Measurements from ENCODE around the gene PGAP6. TPM values are rescaled to one million over a fixed set of nuclear protein-coding genes. Genes with fewer than 3 reads are reported as not detected.

PGAP6 gene
- total RNA-seq, 1 donor from 2014 or later, result 44.2 TPM

DNA sequence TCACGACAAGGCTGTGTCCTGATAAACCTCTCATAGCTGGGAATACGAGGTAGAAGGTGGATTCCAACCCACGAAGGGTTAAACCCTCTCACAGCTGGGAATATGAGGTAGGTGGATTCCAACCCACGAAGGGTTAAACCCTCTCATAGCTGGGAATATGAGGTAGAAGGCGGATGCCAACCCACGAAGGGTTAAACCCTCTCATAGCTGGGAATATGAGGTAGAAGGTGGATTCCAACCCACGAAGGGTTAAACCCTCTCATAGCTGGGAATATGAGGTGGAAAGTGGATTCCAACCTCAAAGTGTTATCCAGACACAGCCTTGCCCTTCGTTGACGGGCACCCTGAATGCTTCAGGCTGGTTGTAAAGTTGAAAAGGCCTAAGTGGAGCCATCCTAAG, 60.2 kb downstream of the PGAP6 start:
- DNase-seq (ENCODE audit: low read depth) (no peak), FAIRE-seq (no peak)
- no peak overlapping the region for H3K4me3 ChIP-seq (ENCODE audit: low read depth, low read length)
- no peaks in the 10 kb centered on the region for H3K27me3 ChIP-seq (ENCODE audit: control insufficient read depth, insufficient read depth, low read length)
- H3K36me3 ChIP-seq (ENCODE audit: control insufficient read depth, insufficient read depth, low read length), result peaks cover 32% of the 10 kb centered on the region
- TF ChIP-seq CTCF (IDR thresholded peaks at IDR 0.05; ENCODE audit: insufficient read depth, low read length, severe bottlenecking), result no peak

Other genes starting within 250 kb of the PGAP6 start
- gene NPRL3, start 243.3 kb downstream of the PGAP6 start, total RNA-seq, result 6.8 TPM in 2 replicates
- not detected in 2 replicates for gene HBZ, start 229.3 kb downstream of the PGAP6 start, total RNA-seq
- gene HBM, start 216.0 kb downstream of the PGAP6 start, total RNA-seq, result not detected in 2 replicates
- not detected in 2 replicates for gene HBA2, start 209.1 kb downstream of the PGAP6 start, total RNA-seq
- gene HBA1, start 205.3 kb downstream of the PGAP6 start, total RNA-seq, result not detected in 2 replicates
- gene HBQ1, start 201.5 kb downstream of the PGAP6 start, total RNA-seq, result not detected in 2 replicates
- gene LUC7L, start 152.5 kb downstream of the PGAP6 start, total RNA-seq, result 28.5 and 29.5 TPM in 2 replicates
- gene FAM234A, start 147.2 kb downstream of the PGAP6 start, total RNA-seq, result 11.3 and 39.3 TPM in 2 replicates
- 0.26 TPM in 1 of 2 replicates, not detected in the other for gene RGS11, start 106.0 kb downstream of the PGAP6 start, total RNA-seq
- gene ARHGDIG, start 101.4 kb downstream of the PGAP6 start, total RNA-seq, result 0.51 TPM in 1 of 2 replicates, not detected in the other
- under 0.01 TPM in 1 of 2 replicates, not detected in the other for gene PDIA2, start 98.8 kb downstream of the PGAP6 start, total RNA-seq
- gene AXIN1, start 29.3 kb downstream of the PGAP6 start, total RNA-seq, result 49.0 and 49.5 TPM in 2 replicates
- gene MRPL28, start 11.4 kb downstream of the PGAP6 start, total RNA-seq, result 104 and 113 TPM in 2 replicates
- gene NME4, start 15.2 kb upstream of the PGAP6 start, total RNA-seq, result 35.3 and 64.0 TPM in 2 replicates
- 3.7 and 7.6 TPM in 2 replicates for gene DECR2, start 19.9 kb upstream of the PGAP6 start, total RNA-seq
- 9.6 and 10.5 TPM in 2 replicates for gene RAB11FIP3, start 43.7 kb upstream of the PGAP6 start, total RNA-seq
- gene CAPN15, start 145.7 kb upstream of the PGAP6 start, total RNA-seq, result 27.1 and 31.9 TPM in 2 replicates
- not detected in 2 replicates for gene PRR35, start 178.4 kb upstream of the PGAP6 start, total RNA-seq
- gene NHLRC4, start 185.0 kb upstream of the PGAP6 start, total RNA-seq, result under 0.01 TPM in 2 replicates
- gene PIGQ, start 188.0 kb upstream of the PGAP6 start, total RNA-seq, result 17.2 and 17.9 TPM in 2 replicates
- gene RAB40C, start 208.1 kb upstream of the PGAP6 start, total RNA-seq, result 10.8 and 16.8 TPM in 2 replicates
- gene WFIKKN1, start 249.0 kb upstream of the PGAP6 start, total RNA-seq, result 0.13 TPM in 1 of 2 replicates, not detected in the other